Activated CD8-positive, alpha-beta memory T cell treated with anti-CD3 and anti-CD28 coated beads, Interleukin-2, amount 50 U/mL, for 1 hour (primary cell): ENCODE data around the gene CD8B2.
"Not testable (repeated sequence)": the region's sequence is repeated elsewhere in the genome, so short reads cannot be mapped to it uniquely, and the experiment has no call there.

ENCODE experiments used
- DNase-seq: peaks from one replicate; pipeline ENCODE4 v3.0.0-alpha.2; 2020; ENCODE audit errors: extremely low read depth

Gene CD8B2

DNA sequence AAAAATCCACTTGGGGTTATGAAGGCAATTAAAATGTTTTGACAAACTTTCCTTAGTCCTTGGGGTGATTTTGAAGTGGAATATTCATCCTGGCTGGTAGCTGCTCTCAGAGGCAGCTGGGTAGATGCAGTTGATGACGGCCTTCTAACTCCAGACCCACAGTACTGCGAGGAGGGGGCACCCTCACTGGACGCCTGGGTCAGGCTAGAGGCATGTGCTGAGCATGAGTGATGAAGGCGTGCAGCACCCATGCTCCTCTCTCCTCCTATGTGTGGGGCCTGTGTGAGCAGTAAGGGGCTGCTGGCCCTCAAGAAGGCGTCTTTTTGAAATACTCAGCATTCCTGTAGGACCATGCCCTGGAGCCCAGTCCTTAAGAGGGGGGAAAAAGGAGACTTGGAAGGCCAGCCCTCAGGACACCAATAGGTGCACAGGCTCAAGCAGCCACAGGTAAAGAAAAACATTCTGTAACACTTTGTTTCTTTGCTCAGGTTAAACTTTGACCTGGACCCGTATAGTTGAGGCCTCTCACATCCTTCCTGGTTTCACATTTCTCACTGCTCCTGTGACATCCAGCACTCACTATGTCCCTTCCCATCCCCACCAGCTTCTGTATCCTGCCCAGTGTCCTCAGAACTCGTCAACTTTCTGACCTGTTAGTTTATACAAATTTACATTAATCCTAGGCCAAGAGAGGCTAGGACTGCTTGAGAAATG is 64.4 kb downstream of the CD8B2 start:
- no peak for DNase-seq

DNA sequence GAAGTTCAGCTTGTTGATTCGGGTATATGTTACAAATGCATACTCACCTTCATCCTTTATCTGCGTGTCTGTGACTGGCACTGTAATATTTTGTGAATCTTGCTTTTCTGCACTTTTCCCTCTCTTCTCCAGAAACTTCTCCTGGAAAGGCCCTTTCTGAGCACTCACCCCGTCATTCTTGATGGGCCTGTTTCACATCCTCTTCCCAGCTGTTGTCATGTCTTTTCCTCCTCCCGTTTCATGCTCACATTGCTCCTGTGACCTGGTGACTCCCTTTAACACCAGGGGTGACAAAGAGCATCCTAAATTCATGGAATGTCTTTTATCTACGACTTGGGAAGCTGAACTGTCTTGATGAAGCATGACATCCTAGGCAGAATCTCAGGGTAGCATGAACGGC is 65.8 kb downstream of the CD8B2 start:
- DNase-seq: no peak

DNA sequence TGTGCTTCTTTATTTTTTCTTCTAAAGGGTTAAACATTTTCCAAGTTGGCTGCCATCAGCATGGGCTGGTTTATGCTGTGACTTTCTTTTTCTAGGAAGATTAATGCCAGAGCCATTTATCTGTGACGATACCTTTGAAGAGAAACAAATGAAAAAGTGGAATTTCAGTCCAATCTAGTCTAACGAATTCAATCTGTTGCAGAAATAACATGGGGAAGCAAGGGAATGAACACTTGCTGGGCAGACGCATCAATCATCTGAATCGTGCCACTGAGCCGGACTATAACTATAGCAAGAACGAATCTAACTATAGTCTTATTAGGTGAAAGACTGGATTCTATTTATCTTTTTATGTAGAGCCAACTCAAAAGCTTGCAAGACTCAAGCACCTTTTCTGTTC is 66.2 kb downstream of the CD8B2 start:
- DNase-seq: no peak

DNA sequence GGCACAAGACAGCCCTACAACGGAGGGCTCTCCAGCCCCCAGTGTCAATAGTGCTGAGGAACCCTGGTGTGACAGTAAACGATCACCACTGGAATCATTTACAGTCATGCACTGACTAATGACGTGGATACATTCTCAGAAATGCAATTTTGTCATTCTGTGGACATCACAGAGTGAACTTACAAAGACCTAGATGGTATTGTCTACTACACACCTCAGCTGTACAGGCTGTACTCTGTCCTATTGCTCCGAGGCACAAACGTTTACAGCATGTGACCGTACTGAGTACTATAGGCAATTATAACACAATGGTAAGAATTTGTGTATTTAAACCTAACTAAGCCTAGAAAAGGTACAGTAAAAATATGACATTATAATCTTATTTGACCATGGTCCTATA is 67.2 kb downstream of the CD8B2 start:
- DNase-seq: no peak

DNA sequence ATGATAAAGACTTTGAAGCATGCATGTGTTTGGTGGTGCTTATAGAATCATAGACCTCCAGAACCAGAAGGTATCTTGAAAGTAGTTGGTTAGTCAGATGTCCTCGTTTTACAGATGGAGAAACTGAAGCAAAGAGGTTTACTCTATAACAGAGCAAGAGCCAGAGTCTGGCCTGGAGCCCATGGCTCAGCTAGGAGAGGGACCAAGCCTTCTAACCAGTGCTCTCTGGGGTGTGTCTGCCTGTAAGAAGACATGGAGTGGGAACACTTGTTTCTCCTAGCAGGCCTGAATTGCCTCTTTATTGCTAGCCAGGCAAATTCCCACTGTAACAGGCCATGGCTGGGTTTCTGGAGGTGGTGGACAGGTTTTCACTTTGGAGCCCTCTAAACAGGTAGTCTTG is 67.9 kb downstream of the CD8B2 start:
- DNase-seq: no peak

DNA sequence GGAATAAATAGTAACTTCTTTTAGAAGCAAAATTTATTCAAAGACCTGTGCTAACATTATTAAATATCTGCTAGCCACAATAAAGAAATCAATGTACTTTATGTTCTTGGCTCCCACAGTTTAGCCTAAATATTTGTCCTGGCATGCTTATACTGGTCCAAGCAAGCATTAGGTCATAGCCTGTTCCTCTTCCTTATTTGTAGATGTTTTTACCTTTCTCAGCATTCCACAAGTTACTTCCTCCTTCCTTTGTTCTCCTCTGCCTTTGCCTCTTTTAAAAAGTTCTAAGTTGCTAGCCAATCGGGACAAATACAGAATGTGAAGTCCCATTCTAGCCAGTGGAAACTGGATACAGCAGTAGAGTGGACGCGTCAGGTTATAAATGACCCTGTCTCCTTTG is 72.6 kb downstream of the CD8B2 start:
- DNase-seq: not testable (repeated sequence)

DNA sequence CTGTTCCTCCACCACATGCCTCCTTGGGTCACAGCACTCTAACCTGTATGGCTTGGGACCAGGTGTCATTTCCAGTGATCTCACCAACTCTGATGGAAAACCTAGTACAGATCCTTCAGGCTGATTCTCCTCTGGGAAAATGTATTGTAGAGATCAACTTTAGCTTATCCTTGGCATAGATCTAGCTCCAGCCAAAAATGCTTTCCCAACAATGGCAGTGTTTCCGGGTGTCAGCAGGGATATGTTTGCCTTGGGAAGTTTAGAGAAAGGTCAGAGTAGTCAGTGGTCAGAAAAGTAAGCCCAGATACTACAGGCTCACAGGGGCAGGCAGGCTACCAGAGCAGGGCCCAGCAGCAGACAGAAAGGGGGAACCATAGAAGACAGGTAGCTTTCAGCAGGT is 73.6 kb downstream of the CD8B2 start:
- DNase-seq: no peak

DNA sequence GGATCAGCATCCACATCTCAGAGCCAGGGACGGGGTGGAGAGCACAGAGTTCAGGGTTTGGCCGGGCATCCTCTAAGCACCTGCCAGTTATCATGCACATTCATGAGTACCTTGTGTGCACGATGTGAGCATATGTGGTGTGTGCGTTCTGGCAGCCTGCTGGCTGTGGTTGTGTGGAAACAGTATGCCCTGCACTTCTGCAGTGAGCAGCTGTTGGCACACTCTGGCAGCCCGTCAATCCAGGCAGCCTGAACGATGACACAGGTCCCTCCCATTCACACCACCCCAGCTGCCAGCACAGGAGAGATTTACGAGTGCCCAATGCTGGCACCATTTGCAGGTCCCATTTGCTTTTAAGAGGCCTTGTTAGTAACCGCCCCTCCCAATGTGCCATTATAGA is 74.2 kb downstream of the CD8B2 start:
- no peak for DNase-seq

DNA sequence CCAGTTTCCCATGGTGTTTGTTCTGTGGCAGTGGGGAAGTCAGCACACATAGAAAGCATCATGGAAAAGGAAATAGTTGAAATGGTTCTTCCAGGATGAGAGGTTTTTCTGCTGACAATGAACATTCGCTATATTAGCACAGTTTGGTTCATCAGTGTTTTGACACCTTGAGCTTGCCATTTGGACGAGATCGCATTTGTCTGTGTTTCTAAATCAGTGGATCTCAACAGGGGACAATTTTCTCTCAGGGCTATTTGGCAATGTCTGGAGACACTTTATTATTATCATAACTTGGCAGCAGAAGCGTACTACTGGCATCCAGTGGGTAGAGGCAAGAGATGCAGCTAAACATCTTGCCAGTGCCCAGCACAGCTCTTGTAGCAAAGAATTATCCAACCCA is 74.6 kb downstream of the CD8B2 start:
- DNase-seq: no peak

DNA sequence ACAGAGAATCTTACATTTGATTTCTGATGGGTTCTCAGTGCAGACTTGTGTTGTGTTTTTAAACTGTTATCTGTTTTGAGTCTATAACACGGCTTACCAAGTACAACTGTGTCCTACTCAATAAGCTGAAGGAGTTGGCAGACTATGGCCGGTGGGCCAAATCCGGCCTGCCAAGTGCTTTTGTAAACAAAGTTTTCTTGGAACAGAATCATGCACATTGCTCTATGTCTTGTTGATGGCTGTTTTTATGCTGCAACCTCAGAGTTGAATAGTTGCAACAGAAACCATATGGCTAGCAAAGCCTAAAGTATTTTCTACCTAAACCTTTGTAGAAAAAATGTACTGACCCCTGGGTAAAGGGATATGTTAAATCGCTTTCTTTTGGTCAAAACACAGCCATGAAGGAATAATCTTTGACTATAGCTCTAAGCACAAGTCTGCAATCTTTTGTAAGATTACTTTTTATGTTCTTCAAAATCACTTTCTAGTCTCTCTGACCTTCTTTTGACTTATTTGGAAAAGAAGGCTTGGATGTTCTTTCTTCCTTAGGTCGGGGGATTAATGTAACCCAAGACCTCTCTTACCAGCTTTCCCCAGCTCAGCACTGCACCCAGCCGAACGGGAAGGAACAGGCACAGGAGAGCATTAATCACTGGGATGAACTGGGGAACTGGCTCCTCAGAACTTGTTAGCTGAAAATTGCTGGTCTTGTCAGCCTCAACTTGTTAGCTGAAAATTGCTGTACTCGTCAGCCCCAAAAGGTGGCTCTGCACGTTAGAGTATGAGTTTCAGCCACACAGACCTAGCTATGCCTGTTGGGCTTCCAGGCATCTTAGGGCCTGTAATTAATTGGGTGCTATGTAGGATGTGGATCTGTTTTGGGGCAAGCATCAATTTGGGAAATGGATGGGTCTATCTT is 75.4 kb downstream of the CD8B2 start:
- no peak for DNase-seq

DNA sequence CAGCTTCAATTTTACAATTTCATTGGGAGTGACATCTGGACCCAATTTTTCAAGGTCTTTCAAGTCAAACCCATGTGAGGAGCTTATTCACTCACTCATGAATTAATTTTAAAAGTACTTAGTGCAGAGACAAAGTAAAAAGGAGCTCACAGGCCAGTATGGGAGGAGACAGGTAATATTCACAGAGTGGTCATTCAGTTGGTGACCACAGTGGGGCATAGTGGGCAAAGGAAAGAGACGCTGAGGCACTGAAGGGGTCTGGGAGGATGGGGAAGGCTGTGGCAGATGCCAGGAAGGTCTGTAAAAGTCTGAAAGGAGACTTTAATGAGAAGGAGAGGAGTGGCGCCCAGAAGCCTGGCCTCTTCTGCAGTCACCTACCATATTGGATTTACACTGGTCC is 76.0 kb downstream of the CD8B2 start:
- DNase-seq: no peak

DNA sequence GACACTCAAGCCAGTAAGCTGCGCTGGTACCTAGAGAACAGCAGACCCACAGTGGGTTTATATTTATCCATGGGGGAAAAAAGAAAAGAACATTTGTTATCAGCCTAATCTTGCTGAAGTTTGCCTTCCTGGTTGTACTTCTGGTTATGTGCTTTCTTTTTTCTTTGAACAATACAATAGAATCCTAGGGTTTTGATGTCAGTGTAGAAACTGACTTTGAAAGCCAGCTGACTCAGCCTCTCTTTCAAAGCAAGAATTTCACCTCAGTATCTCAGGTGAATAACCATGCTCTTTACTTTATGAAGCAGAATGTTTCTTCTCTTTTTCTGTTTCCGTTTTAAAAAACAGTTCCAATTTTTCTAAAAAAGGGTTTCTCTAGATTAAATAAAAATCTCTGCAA is 78.4 kb downstream of the CD8B2 start:
- DNase-seq: no peak

DNA sequence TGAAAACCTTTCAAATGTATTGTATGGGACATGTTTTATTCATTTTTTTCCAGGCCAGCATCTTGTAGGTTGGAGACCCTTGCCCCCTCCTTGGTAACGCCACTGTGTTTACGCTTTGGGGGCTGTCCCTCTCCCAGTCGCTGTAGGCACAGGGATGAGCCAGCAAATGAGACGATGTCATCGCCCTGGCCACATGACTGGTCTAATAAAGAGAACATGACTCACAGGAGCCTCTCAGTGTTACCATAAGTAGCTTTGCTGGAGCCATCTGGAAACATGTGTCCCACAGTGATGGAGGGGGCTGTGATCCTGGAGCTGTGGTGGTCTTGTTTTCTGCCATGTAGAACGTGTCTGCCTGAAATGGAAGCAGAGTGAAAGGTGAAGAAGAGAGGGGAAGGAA is 78.9 kb downstream of the CD8B2 start:
- no peak for DNase-seq

DNA sequence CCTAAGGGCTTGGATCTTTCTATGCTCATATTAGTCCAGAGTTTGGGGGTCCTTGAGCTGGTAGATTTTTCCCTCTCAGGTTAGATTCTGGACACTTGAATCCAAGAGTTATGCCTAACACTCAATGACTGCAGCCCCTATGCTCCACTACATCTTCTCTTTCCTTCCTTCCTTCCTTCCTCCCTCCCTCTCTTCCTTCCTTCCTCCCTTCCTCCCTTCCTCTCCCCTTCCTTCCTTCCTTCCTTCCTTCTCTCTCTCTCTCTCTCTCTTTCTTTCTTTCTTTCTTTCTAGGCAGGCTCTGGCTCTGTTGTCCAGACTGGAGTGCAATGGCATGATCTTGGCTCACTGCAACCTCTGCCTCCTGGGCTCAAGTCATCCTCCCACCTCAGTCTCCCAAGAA is 79.3 kb downstream of the CD8B2 start:
- DNase-seq: not testable (repeated sequence)

DNA sequence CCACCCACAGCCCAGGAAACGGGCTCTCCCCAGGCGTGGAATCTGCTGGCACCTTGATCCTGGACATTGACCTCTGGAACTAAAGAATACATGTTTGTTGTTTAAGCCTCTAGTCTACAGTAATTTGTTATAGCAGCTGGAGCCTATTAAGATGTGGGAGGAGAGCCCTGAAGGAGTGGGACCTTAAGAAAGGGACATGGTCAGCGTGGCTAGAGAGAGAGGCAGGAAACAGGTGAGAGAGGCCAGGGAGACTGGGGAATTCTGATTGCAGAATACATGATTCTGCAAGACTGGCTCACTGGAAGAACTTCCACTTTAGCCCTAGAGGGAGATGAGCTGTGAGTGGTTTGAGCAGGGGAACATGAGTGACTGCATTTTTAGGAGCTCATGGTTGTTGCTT is 83.2 kb downstream of the CD8B2 start:
- no peak for DNase-seq
